ENCODE results near the gene PIKFYVE.
"Not testable (repeated sequence)": the region's sequence is repeated elsewhere in the genome, so short reads cannot be mapped to it uniquely, and the experiment has no call there.

The PIKFYVE gene

GRCh38 chr2:208255557-208256106 lies 10.4 kb upstream of the PIKFYVE start:
- DNase-seq = no peak

- no peak for DNase-seq
These were observed 9.8 kb upstream of the PIKFYVE start for GRCh38 chr2:208256192-208256782.

- DNase-seq = not testable (repeated sequence)
These were observed 8.9 kb upstream of the PIKFYVE start for GRCh38 chr2:208256849-208257813.

DNA sequence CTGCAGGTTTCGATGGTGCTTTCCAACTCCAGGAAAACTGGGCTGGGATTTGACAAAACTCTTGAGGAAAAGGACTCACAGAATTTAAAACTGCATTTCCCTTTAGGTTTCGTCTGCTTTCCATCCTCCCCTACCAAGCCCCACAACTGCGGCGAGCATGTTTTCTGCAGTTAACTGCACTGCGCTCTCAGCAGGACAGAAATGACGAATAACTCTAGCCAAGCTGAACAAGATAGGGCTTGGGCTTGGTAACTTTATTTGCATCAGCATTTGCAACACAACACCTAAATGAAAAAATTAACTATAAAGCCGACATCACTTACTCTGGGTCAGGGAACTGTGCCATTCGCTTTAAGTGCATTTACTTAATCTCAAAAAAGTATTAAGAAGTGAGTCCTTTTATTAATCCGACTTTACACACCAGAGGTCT lies 669 bp upstream of the PIKFYVE start:
- peak; percentile 68 for DNase-seq

GRCh38 chr2:208266553-208266893 lies 468 bp downstream of the PIKFYVE start:
- DNase-seq = peak; percentile 44

- DNase-seq = no peak
These were observed 881 bp downstream of the PIKFYVE start for GRCh38 chr2:208266936-208267335.

- DNase-seq = not testable (repeated sequence)
These were observed 1.5 kb downstream of the PIKFYVE start for GRCh38 chr2:208267526-208267925.

DNA sequence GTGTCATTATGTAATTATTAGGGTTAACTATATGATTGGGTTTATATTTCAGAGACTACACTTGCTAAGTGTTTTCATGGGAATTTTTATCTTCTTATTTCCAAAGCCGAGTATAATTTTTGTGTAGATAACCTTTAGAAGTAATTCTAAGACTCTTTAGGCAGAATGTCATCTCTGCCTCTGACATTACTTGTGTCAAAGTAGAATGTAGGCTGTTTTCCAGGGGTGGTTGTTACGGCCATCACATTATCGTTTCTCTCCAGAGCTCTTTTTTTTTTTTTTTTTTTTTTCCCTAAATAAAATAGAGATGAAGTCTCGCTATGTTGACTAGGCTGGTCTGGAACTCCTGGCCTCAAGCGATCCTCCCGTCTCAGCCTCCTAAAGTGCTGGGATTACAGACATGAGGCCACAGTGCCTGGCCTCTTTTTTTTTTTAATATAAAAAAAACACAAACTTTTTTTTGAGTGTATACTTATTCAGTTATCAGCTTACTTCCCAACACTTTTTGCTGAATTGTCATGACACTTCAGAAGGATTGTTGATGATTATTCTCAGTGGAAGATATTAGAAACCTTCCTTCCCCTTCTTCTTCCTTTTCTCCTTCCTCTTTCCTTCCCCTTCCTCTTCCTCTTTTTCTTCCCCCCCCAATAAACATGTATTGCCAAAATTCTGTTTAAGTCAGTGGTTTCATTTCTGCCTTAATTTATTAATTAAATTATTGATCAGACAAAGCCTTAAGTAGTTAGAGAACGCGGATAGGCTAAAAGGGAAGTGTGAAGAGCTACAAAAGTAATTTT lies 2.3 kb downstream of the PIKFYVE start:
- no peak for DNase-seq

DNA sequence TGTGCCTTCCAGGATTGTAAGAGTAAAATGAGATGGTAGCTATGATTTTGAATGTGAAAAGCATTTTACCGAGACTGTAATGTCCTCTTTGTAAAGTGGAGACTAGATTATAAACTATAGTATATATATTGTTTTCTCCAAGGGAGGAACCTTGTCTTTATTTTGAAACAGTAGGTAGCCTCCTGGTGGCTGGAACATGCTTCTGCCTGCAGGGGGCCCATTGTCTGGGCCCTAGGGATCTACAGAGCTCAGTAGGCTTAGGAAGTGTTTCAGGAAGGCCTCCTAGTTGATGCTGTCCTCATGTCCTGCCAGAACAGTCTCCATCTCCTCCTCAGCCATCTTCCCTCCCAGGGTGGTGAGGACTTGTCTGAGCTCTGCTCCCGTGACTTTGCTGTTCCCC lies 3.0 kb downstream of the PIKFYVE start:
- DNase-seq = no peak

DNA sequence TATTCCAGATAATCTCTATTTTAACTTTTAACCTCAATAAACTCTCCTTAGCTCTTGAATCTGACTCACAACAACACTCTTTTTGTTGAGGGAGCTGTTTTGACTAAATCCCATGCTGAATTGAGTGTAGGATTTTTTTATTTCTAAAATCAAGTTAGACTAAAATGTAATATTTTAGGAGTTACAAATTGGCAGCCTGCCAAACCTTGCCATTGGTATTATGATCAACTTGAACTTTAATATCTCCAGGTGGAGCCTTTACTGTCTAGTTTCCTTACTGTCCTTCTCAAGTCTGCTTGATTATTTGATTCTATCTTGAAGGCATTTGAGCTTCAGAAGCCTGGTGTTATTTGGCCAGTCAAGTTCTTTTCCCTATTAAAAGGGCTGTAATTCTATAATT lies 8.7 kb downstream of the PIKFYVE start:
- no peak for DNase-seq

GRCh38 chr2:208278549-208278948 lies 12.5 kb downstream of the PIKFYVE start:
- no peak for DNase-seq

- DNase-seq = no peak
These were observed 13.2 kb downstream of the PIKFYVE start for GRCh38 chr2:208279236-208279635.

- no peak for DNase-seq
These were observed 14.2 kb downstream of the PIKFYVE start for GRCh38 chr2:208280234-208280633.

DNA sequence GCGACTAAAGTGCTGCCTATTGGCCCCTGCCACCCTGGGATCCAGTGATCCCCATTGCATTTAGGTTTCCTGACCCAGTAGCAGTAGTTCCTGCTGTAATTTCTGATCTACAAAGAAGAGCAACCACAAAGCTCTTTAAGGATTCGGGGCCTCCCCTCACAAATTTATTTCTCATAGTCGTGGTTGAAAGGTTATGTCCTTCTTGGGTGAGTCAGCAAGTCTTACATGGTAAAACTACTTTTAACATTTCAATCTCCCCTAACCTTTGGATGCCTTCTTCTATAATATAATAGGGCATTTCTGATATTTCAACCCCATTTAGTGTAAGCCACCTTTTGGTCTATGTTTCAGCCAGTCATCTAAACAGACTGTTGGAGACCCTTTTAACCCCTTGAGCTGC lies 14.9 kb downstream of the PIKFYVE start:
- no peak for DNase-seq

GRCh38 chr2:208285853-208286252 lies 19.8 kb downstream of the PIKFYVE start:
- DNase-seq = no peak

DNA sequence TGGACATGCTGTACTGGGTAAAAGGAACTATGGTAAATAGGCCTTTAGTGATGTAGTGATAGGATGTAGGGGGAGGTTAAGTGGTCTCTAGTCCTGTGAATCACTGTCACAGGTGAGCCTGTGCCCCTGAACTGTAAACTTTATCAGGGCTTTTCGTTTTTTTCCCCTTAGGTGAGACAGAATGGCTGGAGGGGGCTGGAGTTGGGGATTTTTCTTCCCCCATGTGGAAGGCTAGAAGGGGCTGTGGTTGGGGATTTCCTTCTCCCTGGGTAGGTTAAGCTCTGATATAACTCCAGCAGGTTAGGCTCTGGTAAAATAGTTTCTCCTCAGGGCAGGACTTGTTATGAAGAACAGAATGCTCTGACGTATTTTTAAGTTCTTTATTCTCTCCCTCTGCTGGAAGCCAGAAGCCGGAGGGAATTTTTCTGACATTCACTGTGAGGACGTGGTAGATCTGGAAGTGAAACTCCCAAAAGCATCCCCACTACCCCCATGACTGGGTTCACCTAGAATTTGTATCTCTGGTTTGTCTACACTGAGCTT lies 28.5 kb downstream of the PIKFYVE start:
- no peak for DNase-seq

DNA sequence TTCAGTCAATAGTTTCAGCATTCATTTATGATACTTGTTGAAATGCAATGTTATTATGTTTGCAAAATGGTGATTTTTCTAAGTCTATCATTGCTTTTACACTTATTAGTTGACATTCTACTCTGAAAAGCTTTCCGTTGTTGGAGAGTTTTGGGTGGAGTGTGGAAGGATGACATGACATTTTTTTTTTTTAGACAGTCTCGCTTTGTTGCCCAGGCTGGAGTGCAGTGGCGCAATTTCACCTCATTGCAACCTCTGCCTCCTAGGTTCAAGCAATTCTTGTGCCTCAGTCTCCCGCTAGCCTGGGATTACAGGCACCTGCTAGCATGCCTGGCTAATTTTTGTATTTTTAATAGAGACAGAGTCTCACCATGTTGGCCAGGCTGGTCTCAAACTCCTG lies 29.8 kb downstream of the PIKFYVE start:
- no peak for DNase-seq

GRCh38 chr2:208296610-208297009 lies 30.6 kb downstream of the PIKFYVE start:
- no peak for DNase-seq

GRCh38 chr2:208297961-208298360 lies 31.9 kb downstream of the PIKFYVE start:
- DNase-seq = no peak

- no peak for DNase-seq
These were observed 35.0 kb downstream of the PIKFYVE start for GRCh38 chr2:208300847-208301618.

DNA sequence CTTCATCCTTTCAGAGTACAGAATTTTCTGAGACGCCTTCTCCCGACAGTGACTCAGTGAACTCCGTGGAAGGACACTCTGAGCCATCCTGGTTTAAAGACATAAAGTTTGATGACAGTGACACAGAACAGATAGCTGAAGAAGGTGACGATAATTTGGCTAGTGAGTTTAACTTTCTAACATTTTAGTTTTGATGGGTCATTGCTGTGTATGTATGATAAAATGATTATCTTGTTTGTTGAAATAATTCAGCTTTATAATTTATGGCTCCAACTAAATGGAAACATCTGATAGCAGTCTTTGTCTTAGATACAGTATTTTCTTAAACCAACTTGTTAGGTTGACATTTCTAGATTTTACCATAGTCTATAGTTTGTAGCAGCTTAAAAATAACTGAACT lies 38.1 kb downstream of the PIKFYVE start:
- DNase-seq = no peak

DNA sequence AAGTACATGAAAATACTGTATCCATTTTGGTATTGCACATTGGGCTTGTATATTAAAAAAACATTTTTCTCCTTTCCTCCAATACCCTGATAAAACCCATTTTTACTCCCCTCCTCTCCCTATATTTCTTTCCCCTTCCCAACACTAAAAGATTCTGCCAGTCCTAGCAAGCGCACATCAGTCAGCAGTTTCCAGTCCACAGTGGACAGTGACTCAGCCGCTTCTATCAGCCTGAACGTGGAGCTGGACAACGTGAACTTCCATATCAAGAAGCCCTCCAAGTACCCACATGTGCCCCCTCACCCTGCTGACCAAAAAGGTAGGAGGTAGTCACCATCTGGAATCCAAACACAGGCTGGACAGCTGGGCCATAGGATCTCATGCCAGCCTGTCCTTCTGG lies 38.6 kb downstream of the PIKFYVE start:
- no peak for DNase-seq

Measured in NCI-H748 treated with DMSO at 0.1 percent for 48 hours (cell line).